ENCODE data around the gene CFAP54.
"Not testable (repeated sequence)": the region's sequence is repeated elsewhere in the genome, so short reads cannot be mapped to it uniquely, and the experiment has no call there.

The CFAP54 gene

GRCh38 chr12:96489392-96490056 lies at the start of gene CFAP54:
Gene CFAP54 (plus strand): TSS chr12:96489577. CDS start chr12:96489610, 33 bp downstream.
- DNase-seq (ENCODE audit: low read depth) = peak; percentile 88

DNA sequence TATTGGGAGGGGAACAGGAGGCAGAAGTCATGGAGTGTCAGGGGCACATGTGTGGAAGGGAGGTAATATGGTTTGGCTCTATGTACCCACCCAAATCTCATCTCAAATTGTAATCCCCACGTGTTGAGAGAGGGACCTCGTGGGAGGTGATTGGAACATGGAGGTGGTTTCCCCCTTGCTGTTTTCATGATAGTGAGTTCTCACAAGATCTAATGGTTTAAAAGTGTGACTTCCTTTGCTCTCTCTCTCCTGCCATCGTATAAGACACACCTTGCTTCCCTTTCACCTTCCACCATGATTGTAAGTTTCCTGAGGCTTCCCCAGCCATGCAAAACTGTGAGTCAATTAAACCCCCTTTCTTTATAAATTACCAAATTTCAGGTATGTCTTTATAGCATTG lies 47.6 kb upstream of the CFAP54 start:
- no peak for DNase-seq (ENCODE audit: low read depth)

- no peak for DNase-seq (ENCODE audit: low read depth)
These were observed 46.5 kb upstream of the CFAP54 start for GRCh38 chr12:96442906-96443305.

DNA sequence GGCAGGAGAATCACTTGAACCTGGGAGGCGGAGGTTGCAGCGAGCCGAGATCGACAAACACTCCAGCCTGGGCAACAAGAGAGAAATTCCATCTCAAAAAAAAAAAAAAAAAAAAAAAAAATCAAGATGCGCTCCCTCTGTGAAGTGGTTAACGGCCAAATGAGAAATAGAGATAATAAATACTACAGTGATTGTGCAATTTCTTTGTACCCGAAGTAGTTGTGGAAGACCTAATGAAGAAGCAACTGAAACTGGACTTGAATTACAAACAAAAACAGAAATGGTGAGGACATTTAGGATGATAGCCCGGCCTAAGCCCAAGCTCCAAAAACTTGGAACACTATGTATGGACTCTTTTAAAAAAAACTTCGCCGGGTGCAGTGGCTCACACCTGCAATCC lies 45.0 kb upstream of the CFAP54 start:
- DNase-seq (ENCODE audit: low read depth) = no peak

DNA sequence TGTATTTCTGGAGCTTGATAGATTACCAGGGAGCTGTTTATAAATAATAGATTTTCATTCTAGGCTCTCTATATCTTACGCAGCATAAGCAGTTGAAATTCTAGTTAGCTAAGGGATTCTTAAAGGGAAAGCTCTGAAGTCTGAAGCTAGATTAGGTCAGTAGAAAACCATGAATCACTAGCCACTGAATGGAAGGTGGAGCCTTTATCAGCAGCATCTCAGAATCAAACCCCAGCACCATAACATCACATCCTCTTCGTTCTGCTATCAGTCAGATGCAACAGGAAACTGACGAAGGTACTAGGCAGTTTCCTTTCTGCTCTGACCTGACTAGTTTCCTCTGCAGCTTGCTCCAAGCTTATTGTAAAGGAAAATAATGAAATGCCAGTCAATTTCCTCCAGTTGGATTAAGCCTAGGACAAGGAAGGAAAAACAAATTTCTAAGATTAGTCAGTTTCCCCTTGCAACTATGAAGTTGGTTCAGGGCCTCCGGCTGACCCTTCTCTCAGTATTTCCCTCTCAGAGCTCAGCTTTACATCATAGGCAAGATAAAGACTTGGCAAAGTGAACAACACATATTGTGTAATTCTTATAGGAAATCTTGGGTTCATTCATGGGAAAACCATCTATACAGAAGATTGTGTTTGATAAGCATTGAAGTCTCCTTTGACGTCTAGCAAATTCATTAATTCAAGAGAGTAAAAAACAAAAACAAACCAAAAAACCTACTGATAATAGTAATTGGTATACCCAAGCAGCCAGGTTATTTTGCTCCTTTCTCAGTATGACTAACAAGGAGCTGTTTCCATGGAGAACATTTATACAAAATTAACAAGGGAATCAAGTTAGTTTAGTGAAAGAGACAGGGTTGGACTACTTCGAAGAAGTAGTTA lies 43.4 kb upstream of the CFAP54 start:
- DNase-seq (ENCODE audit: low read depth) = peak; percentile 50

DNA sequence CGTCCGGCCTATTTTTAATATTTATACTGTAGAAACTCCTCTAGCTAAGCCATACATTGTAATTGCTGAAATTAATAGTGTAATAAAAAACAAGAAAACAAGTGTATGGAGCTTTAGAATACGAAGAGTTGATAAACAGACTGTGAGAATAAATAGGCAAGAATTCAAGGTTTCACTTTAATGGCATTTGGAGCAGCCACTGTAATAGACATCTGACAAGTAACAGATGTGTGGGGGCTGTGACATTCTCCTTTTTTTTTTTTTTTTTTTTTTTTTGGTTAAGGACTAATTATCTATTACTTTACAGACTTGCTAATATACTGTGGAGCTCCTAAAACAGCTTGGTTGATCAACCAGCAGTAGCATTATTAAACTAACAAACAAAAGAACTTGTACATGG lies 42.1 kb upstream of the CFAP54 start:
- no peak for DNase-seq (ENCODE audit: low read depth)

GRCh38 chr12:96448300-96448699 lies 41.1 kb upstream of the CFAP54 start:
- DNase-seq (ENCODE audit: low read depth) = no peak

GRCh38 chr12:96452261-96452922 lies 37.0 kb upstream of the CFAP54 start:
- no peak for DNase-seq (ENCODE audit: low read depth)

DNA sequence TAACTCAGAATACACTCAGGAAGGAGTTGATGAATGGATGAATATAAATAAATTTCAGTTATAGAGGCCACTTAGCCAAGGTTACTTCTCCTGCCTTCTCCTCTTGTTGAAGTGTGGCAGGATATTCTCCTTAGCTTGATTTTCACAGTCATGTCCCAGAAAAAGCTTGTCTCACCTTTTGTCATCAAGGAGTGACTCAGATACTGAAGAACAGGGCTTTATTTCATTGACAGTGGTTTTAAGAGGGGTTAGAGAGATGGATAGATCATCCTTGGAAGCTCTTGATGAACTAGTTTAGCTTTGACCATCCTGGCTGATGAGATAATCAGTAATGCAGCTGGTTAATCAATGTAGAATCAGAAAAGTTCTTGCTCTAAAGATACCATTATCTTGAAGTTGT lies 35.0 kb upstream of the CFAP54 start:
- no peak for DNase-seq (ENCODE audit: low read depth)

GRCh38 chr12:96456265-96456974 lies 33.0 kb upstream of the CFAP54 start:
- no peak for DNase-seq (ENCODE audit: low read depth)

DNA sequence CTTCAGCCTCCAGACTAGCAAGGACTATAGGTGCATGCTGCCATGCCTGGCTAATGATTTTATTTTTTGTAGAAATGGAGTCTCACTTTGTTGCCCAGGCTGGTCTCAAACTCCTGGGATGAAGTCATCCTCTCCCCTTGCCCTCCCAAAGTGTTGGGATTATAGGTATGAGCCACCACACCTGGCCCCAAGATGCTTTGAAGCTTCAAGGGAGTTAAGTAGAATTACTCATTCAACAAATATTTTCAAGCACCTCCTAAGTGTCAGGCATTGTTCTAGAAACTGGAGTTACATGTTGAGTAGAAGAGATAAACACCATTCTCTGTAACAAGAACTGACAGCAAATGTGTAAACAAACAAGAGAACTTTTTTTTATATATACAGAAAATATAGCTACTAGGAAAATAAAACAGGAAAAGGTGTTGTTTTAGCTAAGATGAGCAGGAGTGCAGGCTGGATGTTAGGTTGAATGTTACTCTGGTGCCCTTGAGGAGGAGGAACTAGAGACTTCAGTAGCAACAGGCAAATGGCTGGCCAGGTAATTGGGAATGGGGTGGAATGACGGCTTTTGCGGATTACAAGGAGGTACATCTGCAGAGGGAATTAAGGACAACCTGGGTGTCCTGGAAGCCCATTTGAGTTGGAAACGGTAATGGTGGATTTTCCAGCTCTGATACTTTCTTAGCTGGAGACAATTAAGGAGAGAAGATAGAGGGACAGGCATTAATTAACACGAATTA lies 32.0 kb upstream of the CFAP54 start:
- DNase-seq (ENCODE audit: low read depth) = no peak

DNA sequence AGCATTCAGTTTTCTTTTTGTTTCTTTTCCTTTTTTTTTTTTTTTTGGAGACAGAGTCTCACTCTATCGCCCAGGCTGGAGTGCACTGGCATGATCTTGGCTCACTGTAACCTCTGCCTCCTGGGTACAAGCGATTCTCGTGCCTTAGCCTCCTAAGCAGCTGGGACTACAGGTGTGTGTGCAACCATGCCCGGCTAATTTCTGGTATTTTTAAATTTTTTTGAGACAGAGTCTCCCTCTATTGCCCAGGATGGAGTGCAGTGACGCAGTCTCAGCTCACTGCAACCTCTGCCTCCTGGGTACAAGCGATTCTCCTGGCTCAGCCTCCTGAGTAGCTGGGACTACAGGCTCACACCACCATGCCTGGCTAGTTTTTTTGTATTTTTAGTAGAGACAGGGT lies 30.1 kb upstream of the CFAP54 start:
- not testable (repeated sequence) for DNase-seq (ENCODE audit: low read depth)

GRCh38 chr12:96462571-96463280 lies 26.7 kb upstream of the CFAP54 start:
- DNase-seq (ENCODE audit: low read depth) = no peak

DNA sequence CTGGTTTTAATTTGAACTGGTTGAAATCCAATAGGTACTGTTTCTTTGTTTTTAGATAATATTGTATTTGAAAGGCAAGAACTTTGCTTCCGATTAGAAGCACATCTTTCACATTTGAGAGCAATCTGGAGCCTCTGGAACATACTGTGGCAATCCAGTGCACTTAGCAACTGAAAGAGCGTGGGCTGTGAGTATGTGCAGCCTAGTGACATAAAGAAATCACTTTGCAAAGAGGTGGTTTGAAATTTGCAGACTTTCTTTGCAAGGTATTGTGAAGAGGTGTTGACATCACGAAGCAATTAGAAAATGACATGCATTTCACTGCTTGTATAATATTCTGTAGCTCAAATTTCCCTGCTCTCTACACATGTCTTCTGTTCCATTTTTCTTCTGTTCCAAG lies 23.5 kb upstream of the CFAP54 start:
- DNase-seq (ENCODE audit: low read depth) = no peak

GRCh38 chr12:96466939-96467751 lies 22.2 kb upstream of the CFAP54 start:
- no peak for DNase-seq (ENCODE audit: low read depth)

- DNase-seq (ENCODE audit: low read depth) = no peak
These were observed 17.9 kb upstream of the CFAP54 start for GRCh38 chr12:96471368-96472050.

GRCh38 chr12:96472384-96472783 lies 17.0 kb upstream of the CFAP54 start:
- no peak for DNase-seq (ENCODE audit: low read depth)

GRCh38 chr12:96473394-96474093 lies 15.8 kb upstream of the CFAP54 start:
- DNase-seq (ENCODE audit: low read depth) = no peak

DNA sequence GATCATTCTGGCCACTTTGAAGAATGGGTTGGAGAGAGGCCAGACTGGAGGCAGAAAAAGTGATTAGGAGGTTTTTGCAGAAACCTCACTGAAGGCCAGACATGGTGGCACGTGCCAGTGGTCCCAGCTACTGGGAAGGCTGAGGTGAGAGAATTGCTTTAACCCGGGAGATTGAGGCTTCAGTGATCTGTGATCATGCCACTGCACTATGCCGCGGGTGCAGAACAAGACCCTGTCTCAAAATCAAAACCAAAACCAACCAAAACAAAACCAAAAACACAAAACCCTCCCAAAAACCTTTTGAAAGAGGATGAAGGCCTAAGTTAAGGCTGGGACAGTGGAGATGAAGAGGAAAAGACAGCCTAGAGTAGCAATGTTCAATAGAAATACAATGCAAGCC lies 15.2 kb upstream of the CFAP54 start:
- DNase-seq (ENCODE audit: low read depth) = no peak

Data from stimulated activated CD8-positive, alpha-beta memory T cell treated with anti-CD3 and anti-CD28 coated beads, Interleukin-12 subunit alpha, Interleukin-12 subunit beta, amount 100 ng/mL, for 1 hour (primary cell).